HepG2 (cell line): Measurements from ENCODE around the gene PPP2R5C. TPM values are rescaled to one million over a fixed set of nuclear protein-coding genes. Genes with fewer than 3 reads are reported as not detected.
"Not testable (repeated sequence)": the region's sequence is repeated elsewhere in the genome, so short reads cannot be mapped to it uniquely, and the experiment has no call there.

ENCODE experiments used
- ATAC-seq: fragments of 200-7000 bp; cut with Tn5 transposase; 3 replicates; pipeline ENCODE4 v1.9.1; 2020; ENCODE audit warnings: mild to moderate bottlenecking, moderate library complexity
- BruUV-seq: library from RNA; stranded (reverse); fragments of 400-500 nt; replicated peaks from 2 replicates; lab custom pipeline; 2021; lab: Mats Ljungman, UMichigan
- CTCF ChIA-PET: fragments of 300-600 bp; formaldehyde crosslinking; extraction: SDS; loops from one replicate; lab custom pipeline; 2021; ENCODE audit warnings: low total read pairs, inconsistent platforms, low intra/inter-chr PET ratio; lab: Yijun Ruan, JAX
- POLR2A ChIA-PET: fragments of 350-600 bp; sonication (Branson Sonifier 250); formaldehyde crosslinking; loops from one replicate; lab custom pipeline; 2020; ENCODE audit warnings: antibody characterized with exemption, inconsistent platforms; lab: Yijun Ruan, JAX
- DNase-seq: peaks from one replicate; pipeline ENCODE4 v3.0.0-alpha.2; 2015; ENCODE audit warnings: low spot score
- FAIRE-seq: peaks from 3 replicates; lab custom pipeline; 2011; peaks lifted over from hg19 to GRCh38; lab: Jason Lieb, UNC
- H2AFZ ChIP-seq: one replicate; pipeline ENCODE4 v1.6.1; 2011; ENCODE audit warnings: low read length, inconsistent platforms
- H3K27ac ChIP-seq: fragments of 300-600 bp; 3 replicates; pipeline ENCODE4 v1.8.0; 2011; ENCODE audit warnings: mixed run types, mild to moderate bottlenecking, mixed read lengths, low read length, inconsistent platforms; ENCODE audit not compliant: insufficient read depth; ENCODE audit errors: extremely low read length
- H3K27me3 ChIP-seq, 2 experiments: fragments of 200-600 bp in 1 of 2; 2 replicates in 1 of 2; 3 replicates in 1 of 2; pipeline versions ENCODE4 v1.6.0 to v1.8.0; 2011; ENCODE audit warnings: low read length in 2 of 2, mild to moderate bottlenecking in 2 of 2, moderate library complexity in 2 of 2, inconsistent platforms in 1 of 2; ENCODE audit not compliant: insufficient read depth in 2 of 2, control insufficient read depth in 1 of 2
- H3K36me3 ChIP-seq, 2 experiments: fragments of 200-600 bp in 1 of 2; replicated peaks in 1 of 2; 2 replicates in 1 of 2; 3 replicates in 1 of 2; pipeline versions ENCODE4 v1.5.1 to v1.8.0; 2011; ENCODE audit warnings: low read length in 2 of 2, inconsistent platforms in 1 of 2; ENCODE audit not compliant: insufficient read depth in 2 of 2, control insufficient read depth in 1 of 2
- H3K4me1 ChIP-seq: 2 replicates; pipeline ENCODE4 v1.5.1; 2012; ENCODE audit warnings: low read length, inconsistent platforms; ENCODE audit not compliant: insufficient read depth
- H3K4me2 ChIP-seq: 2 replicates; pipeline ENCODE4 v1.6.0; 2011; ENCODE audit warnings: low read depth, low read length, inconsistent platforms
- H3K4me3 ChIP-seq, 3 experiments: fragments of 200-600 bp in 1 of 3; sonication (generic), shearing (Covaris generic) in 1 of 3; replicated peaks in 1 of 3; 2 replicates each; pipeline ENCODE4 v1.5.1; 2011 to 2016; ENCODE audit warnings: low read length in 3 of 3, inconsistent platforms in 2 of 3, low read depth in 2 of 3, mild to moderate bottlenecking in 2 of 3, control low read depth in 1 of 3, mixed read lengths in 1 of 3; ENCODE audit not compliant: insufficient read depth in 1 of 3
- H3K79me2 ChIP-seq: one replicate; pipeline ENCODE4 v1.6.1; 2011; ENCODE audit warnings: low read length, inconsistent platforms; ENCODE audit not compliant: insufficient read depth
- H3K9ac ChIP-seq: 2 replicates; pipeline ENCODE4 v1.6.0; 2011; ENCODE audit warnings: mild to moderate bottlenecking, low read depth, low read length, inconsistent platforms; ENCODE audit not compliant: insufficient read depth
- H3K9me3 ChIP-seq: 2 replicates; pipeline ENCODE4 v1.5.1; 2012; ENCODE audit warnings: mild to moderate bottlenecking, low read length
- H4K20me1 ChIP-seq: 2 replicates; pipeline ENCODE4 v1.6.0; 2011; ENCODE audit warnings: inconsistent platforms, mild to moderate bottlenecking, low read length, moderate library complexity; ENCODE audit not compliant: insufficient read depth
- FOSL1 ChIP-seq: sonication (generic); formaldehyde crosslinking; IDR thresholded peaks from 2 replicates; pipeline ENCODE4 v1.9.0; 2021; ENCODE audit warnings: missing genetic modification reagents, borderline replicate concordance
- GATAD1 ChIP-seq: IDR thresholded peaks from 2 replicates; pipeline ENCODE4 v1.6.1; 2016; ENCODE audit warnings: missing genetic modification reagents, missing compliant biosample characterization
- MAFK ChIP-seq, 2 experiments: IDR thresholded peaks in 1 of 2; conservative IDR thresholded peaks in 1 of 2; 2 replicates each; pipeline ENCODE4 v1.6.1; 2011; ENCODE audit warnings: improper control_type of control experiment in 2 of 2, low read length in 2 of 2
- SP1 ChIP-seq, 2 experiments: fragments of 450-650 bp in 1 of 2; sonication (generic) in 1 of 2; formaldehyde crosslinking in 1 of 2; IDR thresholded peaks; 2 replicates each; pipeline versions ENCODE4 v1.4.0 to v1.6.1; 2016 to 2020; ENCODE audit warnings: missing genetic modification reagents in 1 of 2
- ZNF207 ChIP-seq: fragments of 450-650 bp; IDR thresholded peaks from 2 replicates; pipeline ENCODE4 v1.6.1; 2016; ENCODE audit warnings: antibody characterized with exemption, borderline replicate concordance
- ZNF326 ChIP-seq: sonication (generic); formaldehyde crosslinking; IDR thresholded peaks from 2 replicates; pipeline ENCODE4 v1.4.0; 2020; ENCODE audit warnings: missing genetic modification reagents, borderline replicate concordance
- ZNF431 ChIP-seq: sonication (generic); formaldehyde crosslinking; IDR thresholded peaks from 2 replicates; pipeline ENCODE4 v1.9.0; 2022; ENCODE audit warnings: missing genetic modification reagents, low read depth, mild to moderate bottlenecking, borderline replicate concordance
- ZNF639 ChIP-seq: conservative IDR thresholded peaks from 2 replicates; pipeline ENCODE4 v1.6.1; 2018; ENCODE audit warnings: missing genetic modification reagents
- WGBS: methylation state at CpG from one replicate; pipeline ENCODE4 v1.1.6; 2017; ENCODE audit warnings: low lambda C conversion rate; 5-methylcytosine and 5-hydroxymethylcytosine counted together
- in situ Hi-C: cut with HindIII; loops from 2 replicates; pipeline ENCODE4 v1.10.0; 2017; ENCODE audit warnings: low pct_unique_long_range_greater_than_20kb; ENCODE audit not compliant: extremely low pct_ligation_motif_present
- intact Hi-C: fragments of 100-400 bp; cut with micrococcal nuclease; formaldehyde crosslinking; loops from one replicate; pipeline ENCODE4 v1.10.0; 2022; ENCODE audit not compliant: unreplicated experiment
- polyA plus RNA-seq, 8 experiments: library from polyadenylated mRNA; depleted of rRNA in 3 of 8; stranded (reverse) in 7 of 8; unstranded in 1 of 8; fragments of >200 nt; fragmentation: Illumina TruSeq in 4 of 8; extraction: Trizol in 4 of 8; gene quantifications; 2 replicates each; pipeline versions ENCODE4 v1.2.1 to v1.2.3, GENCODE V29; 2011 to 2016; ENCODE audit warnings: low read depth in 4 of 8, missing spikeins in 1 of 8, mixed read lengths in 1 of 8; ENCODE audit not compliant: insufficient read depth in 1 of 8
- total RNA-seq, 5 experiments: library from RNA; depleted of rRNA; stranded (reverse); fragments of >200 nt; fragmentation: Illumina TruSeq; extraction: Trizol; gene quantifications; 2 replicates each; pipeline ENCODE4 v1.2.3, GENCODE V29; 2016; ENCODE audit warnings: low read depth in 1 of 5
- TF ChIP-seq, protein P1 (sequence below): sonication (generic); formaldehyde crosslinking; IDR thresholded peaks from 2 replicates; pipeline ENCODE4 v1.4.0; 2020; ENCODE audit warnings: missing genetic modification reagents

Gene PPP2R5C
- total and polyA plus RNA-seq, 2 of the 13 experiments (the other 11 are each of a cell fraction or from before 2014, with no cell fraction given) = 74.3 to 78.5 TPM

GRCh38 chr14:101743701-101744100 lies 17.8 kb upstream of the PPP2R5C start (continued):
- TF ChIP-seq ZNF431 (no peak), GATAD1 (CRISPR knock-in tag) (no peak), MAFK (conservative IDR thresholded peaks at IDR 0.05 in 1 of 2, IDR thresholded peaks at IDR 0.05 in 1 of 2; ENCODE audit: low read length in 2 of 2) (no peak), ZNF207 (no peak), FOSL1 (CRISPR knock-in tag) (no peak), SP1 (IDR thresholded peaks at IDR 0.05) (no peak), SP1 (CRISPR knock-in tag; IDR thresholded peaks at IDR 0.05) (no peak), ZNF326 (no peak), ZNF639 (no peak)
- TF ChIP-seq, protein P1, sequence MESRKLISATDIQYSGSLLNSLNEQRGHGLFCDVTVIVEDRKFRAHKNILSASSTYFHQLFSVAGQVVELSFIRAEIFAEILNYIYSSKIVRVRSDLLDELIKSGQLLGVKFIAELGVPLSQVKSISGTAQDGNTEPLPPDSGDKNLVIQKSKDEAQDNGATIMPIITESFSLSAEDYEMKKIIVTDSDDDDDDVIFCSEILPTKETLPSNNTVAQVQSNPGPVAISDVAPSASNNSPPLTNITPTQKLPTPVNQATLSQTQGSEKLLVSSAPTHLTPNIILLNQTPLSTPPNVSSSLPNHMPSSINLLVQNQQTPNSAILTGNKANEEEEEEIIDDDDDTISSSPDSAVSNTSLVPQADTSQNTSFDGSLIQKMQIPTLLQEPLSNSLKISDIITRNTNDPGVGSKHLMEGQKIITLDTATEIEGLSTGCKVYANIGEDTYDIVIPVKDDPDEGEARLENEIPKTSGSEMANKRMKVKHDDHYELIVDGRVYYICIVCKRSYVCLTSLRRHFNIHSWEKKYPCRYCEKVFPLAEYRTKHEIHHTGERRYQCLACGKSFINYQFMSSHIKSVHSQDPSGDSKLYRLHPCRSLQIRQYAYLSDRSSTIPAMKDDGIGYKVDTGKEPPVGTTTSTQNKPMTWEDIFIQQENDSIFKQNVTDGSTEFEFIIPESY (CRISPR knock-in tag) = no peak

GRCh38 chr14:101744382-101744781 lies 17.1 kb upstream of the PPP2R5C start:
- POLR2A ChIA-PET, H3K4me2 ChIP-seq, in situ Hi-C loops, CTCF ChIA-PET, intact Hi-C loops, H4K20me1 ChIP-seq, H3K4me1 ChIP-seq, H3K4me3 ChIP-seq, H2AFZ ChIP-seq, H3K27me3 ChIP-seq, ATAC-seq, FAIRE-seq, DNase-seq, BruUV-seq, H3K27ac ChIP-seq, H3K9ac ChIP-seq, H3K36me3 ChIP-seq, H3K79me2 ChIP-seq: not testable (repeated sequence)
- WGBS = 10% methylated on average over 6 of the region's 6 CpGs
- H3K9me3 ChIP-seq = peaks cover 15% of the 10 kb centered on the region
